PC-3 (cell line): ENCODE results near the gene CXorf65. TPM values are rescaled to one million over a fixed set of nuclear protein-coding genes. Genes with fewer than 3 reads are reported as not detected.

Source experiments
- ATAC-seq: fragments of 200-7000 bp; cut with Tn5 transposase; 2 replicates; pipeline ENCODE4 v1.9.1; 2020; ENCODE audit warnings: mild to moderate bottlenecking, moderate library complexity
- BruUV-seq: library from RNA; stranded (reverse); fragments of 400-500 nt; replicated peaks from 2 replicates; lab custom pipeline; 2021; lab: Mats Ljungman, UMichigan
- CTCF ChIA-PET: fragments of 300-600 bp; sonication (Branson Sonifier 250); formaldehyde crosslinking; loops from one replicate; lab custom pipeline; 2022; ENCODE audit warnings: antibody characterized with exemption; lab: Charles Lee
- POLR2A ChIA-PET: fragments of 300-600 bp; sonication (Branson Sonifier 250); formaldehyde crosslinking; loops from one replicate; lab custom pipeline; 2022; ENCODE audit warnings: antibody characterized with exemption; ENCODE audit not compliant: unreplicated experiment; lab: Charles Lee
- DNase-seq: peaks from one replicate; pipeline ENCODE4 v3.0.0-alpha.2; 2015
- H2AFZ ChIP-seq: fragments of 300-600 bp; sonication (generic); 2 replicates; pipeline ENCODE4 v1.6.0; 2016; ENCODE audit warnings: antibody characterized with exemption, low read length
- H3F3A ChIP-seq: fragments of 300-600 bp; sonication (generic); one replicate; pipeline ENCODE4 v1.6.0; 2017; ENCODE audit warnings: antibody characterized with exemption, low read length, control low read depth, mild to moderate bottlenecking; ENCODE audit not compliant: unreplicated experiment
- H3K27ac ChIP-seq: fragments of 300-600 bp; sonication (generic); 2 replicates; pipeline ENCODE4 v1.5.1; 2016; ENCODE audit warnings: mild to moderate bottlenecking, low read length
- H3K27me3 ChIP-seq: fragments of 300-600 bp; sonication (generic); 2 replicates; pipeline ENCODE4 v1.6.1; 2016; ENCODE audit warnings: low read length, mixed read lengths
- H3K36me3 ChIP-seq: fragments of 300-600 bp; sonication (generic); 2 replicates; pipeline ENCODE4 v1.6.1; 2016; ENCODE audit warnings: low read depth, mixed run types, low read length, mixed read lengths
- H3K4me1 ChIP-seq: fragments of 300-600 bp; sonication (generic); 2 replicates; pipeline ENCODE4 v1.5.1; 2016; ENCODE audit warnings: low read length; ENCODE audit not compliant: insufficient read depth
- H3K4me2 ChIP-seq: fragments of 300-600 bp; sonication (generic); 2 replicates; pipeline ENCODE4 v1.6.0; 2016; ENCODE audit warnings: low read length
- H3K4me3 ChIP-seq: fragments of 300-600 bp; sonication (generic); 2 replicates; pipeline ENCODE4 v1.5.1; 2016; ENCODE audit warnings: mild to moderate bottlenecking, low read length, mixed read lengths
- H3K79me2 ChIP-seq: fragments of 300-600 bp; sonication (generic); 2 replicates; pipeline ENCODE4 v1.6.1; 2017; ENCODE audit warnings: low read length, mixed read lengths
- H3K9ac ChIP-seq: fragments of 300-600 bp; sonication (generic); 2 replicates; pipeline ENCODE4 v1.6.0; 2016; ENCODE audit warnings: mild to moderate bottlenecking, low read length
- H3K9me2 ChIP-seq: fragments of 300-600 bp; sonication (generic); replicated peaks from 2 replicates; pipeline ENCODE4 v1.6.1; 2016; ENCODE audit warnings: mixed run types, low read length, mixed read lengths
- H3K9me3 ChIP-seq: fragments of 300-600 bp; sonication (generic); 2 replicates; pipeline ENCODE4 v1.6.1; 2016; ENCODE audit warnings: low read length, mixed read lengths
- H4K20me1 ChIP-seq: fragments of 300-600 bp; sonication (generic); 2 replicates; pipeline ENCODE4 v1.6.1; 2016; ENCODE audit warnings: low read length, mixed read lengths
- CTCF ChIP-seq: fragments of 300-600 bp; sonication (generic); conservative IDR thresholded peaks from 2 replicates; pipeline ENCODE4 v1.5.1; 2017; ENCODE audit warnings: antibody characterized with exemption, low read depth, mild to moderate bottlenecking, low read length
- EZH2 ChIP-seq: fragments of 300-600 bp; sonication (generic); IDR thresholded peaks from one replicate; pipeline ENCODE4 v1.6.1; 2017; ENCODE audit warnings: antibody characterized with exemption, mild to moderate bottlenecking, low read length; ENCODE audit not compliant: unreplicated experiment
- EZH2phosphoT487 ChIP-seq: fragments of 300-600 bp; sonication (generic); IDR thresholded peaks from 2 replicates; pipeline ENCODE4 v1.6.1; 2018; ENCODE audit warnings: mild to moderate bottlenecking, antibody characterized with exemption, low read length, borderline replicate concordance
- intact Hi-C: fragments of 100-400 bp; cut with micrococcal nuclease; formaldehyde crosslinking; loops from 2 replicates; pipeline ENCODE4 v1.9.0; 2023
- total RNA-seq: library from RNA; depleted of rRNA; stranded (reverse); fragments of >200 nt; gene quantifications from 2 replicates; pipeline ENCODE4 v1.2.3, GENCODE V29; 2014

CXorf65 gene
- total RNA-seq, 1 experiment from 2014 or later: not detected

GRCh38 chrX:71085900-71086299, 20.6 kb downstream of the CXorf65 start:
- no peak overlapping the region for H3K9ac ChIP-seq
- H3K4me3 ChIP-seq: no peak overlapping the region
- peaks cover 4% of the 10 kb centered on the region for H3F3A ChIP-seq
- H3K9me3 ChIP-seq: no peaks in the 10 kb centered on the region
- ChIA-PET POLR2A (no interaction called here), CTCF (no interaction called here)
- H2AFZ ChIP-seq: no peak overlapping the region
- ATAC-seq (no peak), DNase-seq (no peak)
- no peaks in the 10 kb centered on the region for H3K36me3 ChIP-seq
- no peak overlapping the region for H3K27ac ChIP-seq
- H3K9me2 ChIP-seq: no peaks in the 10 kb centered on the region
- no peak for TF ChIP-seq EZH2phosphoT487
- TF ChIP-seq EZH2: no peak
- H4K20me1 ChIP-seq: no peaks in the 10 kb centered on the region
- no peaks in the 10 kb centered on the region for H3K27me3 ChIP-seq
- no peaks in the 10 kb centered on the region for H3K79me2 ChIP-seq
- no peak overlapping the region for H3K4me2 ChIP-seq
- no TSS peak for BruUV-seq
- peaks cover 14% of the 10 kb centered on the region for H3K4me1 ChIP-seq
- intact Hi-C loops: no loop called here

GRCh38 chrX:71082822-71083221, 23.7 kb downstream of the CXorf65 start:
- Histone ChIP-seq H3K4me2 (no peak overlapping the region), H3K9ac (no peak overlapping the region), H3K4me3 (no peak overlapping the region), H4K20me1 (no peaks in the 10 kb centered on the region), H3K27ac (no peak overlapping the region), H3K9me3 (no peaks in the 10 kb centered on the region), H3K4me1 (peaks cover 14% of the 10 kb centered on the region), H3K27me3 (no peaks in the 10 kb centered on the region), H3K36me3 (no peaks in the 10 kb centered on the region), H3K9me2 (no peaks in the 10 kb centered on the region), H2AFZ (no peak overlapping the region), H3F3A (peaks cover 4% of the 10 kb centered on the region), H3K79me2 (no peaks in the 10 kb centered on the region)
- no peak for ATAC-seq
- CTCF ChIA-PET: no interaction called here
- intact Hi-C loops: no loop called here
- DNase-seq: no peak
- BruUV-seq: no TSS peak
- TF ChIP-seq EZH2phosphoT487: no peak
- TF ChIP-seq EZH2: no peak
- TF ChIP-seq CTCF: no peak
- POLR2A ChIA-PET: no interaction called here

GRCh38 chrX:71082124-71082647, 24.4 kb downstream of the CXorf65 start:
- Histone ChIP-seq H3K9ac (no peak overlapping the region), H3K79me2 (no peaks in the 10 kb centered on the region), H3K4me2 (no peak overlapping the region), H3K27me3 (no peaks in the 10 kb centered on the region), H4K20me1 (no peaks in the 10 kb centered on the region), H3F3A (peaks cover 4% of the 10 kb centered on the region), H3K4me3 (no peak overlapping the region), H3K9me2 (no peaks in the 10 kb centered on the region), H3K36me3 (no peaks in the 10 kb centered on the region), H3K4me1 (peaks cover 14% of the 10 kb centered on the region), H3K27ac (no peak overlapping the region), H2AFZ (no peak overlapping the region), H3K9me3 (no peaks in the 10 kb centered on the region)
- CTCF ChIA-PET: no interaction called here
- TF ChIP-seq EZH2phosphoT487 (no peak), CTCF (no peak), EZH2 (no peak)
- DNase-seq: no peak
- no peak for ATAC-seq
- no TSS peak for BruUV-seq
- intact Hi-C loops: no loop called here
- POLR2A ChIA-PET: no interaction called here
